GM15510 (cell line): ENCODE results near the gene GNAI3.

Source experiments
- POLR2A ChIP-seq: IDR thresholded peaks from 3 replicates; pipeline ENCODE4 v1.6.1; 2011; ENCODE audit warnings: borderline replicate concordance; ENCODE audit not compliant: insufficient read length; ENCODE audit errors: extremely low read depth

GNAI3 gene

GRCh38 chr1:109548321-109549267 lies at the start of gene GNAI3:
TSS of gene GNAI3 (plus strand) at chr1:109548615. CDS start at chr1:109548721, 106 bp downstream.
- peak; percentile 91 for TF ChIP-seq POLR2A

- TF ChIP-seq POLR2A = no peak
Measured at GRCh38 chr1:109499081-109499480, 49.3 kb upstream of the GNAI3 start.

- TF ChIP-seq POLR2A = no peak
Measured at GRCh38 chr1:109499661-109500536, 48.5 kb upstream of the GNAI3 start.

- TF ChIP-seq POLR2A = no peak
Measured at GRCh38 chr1:109500941-109501381, 47.5 kb upstream of the GNAI3 start.

GRCh38 chr1:109501644-109502363 lies 46.6 kb upstream of the GNAI3 start:
- no peak for TF ChIP-seq POLR2A

- TF ChIP-seq POLR2A = no peak
Measured at GRCh38 chr1:109502364-109502851, 46.0 kb upstream of the GNAI3 start.

- TF ChIP-seq POLR2A = no peak
Measured at GRCh38 chr1:109503935-109504334, 44.5 kb upstream of the GNAI3 start.

GRCh38 chr1:109504974-109505373 lies 43.4 kb upstream of the GNAI3 start:
- TF ChIP-seq POLR2A = no peak

GRCh38 chr1:109508001-109508872 lies 40.2 kb upstream of the GNAI3 start:
- no peak for TF ChIP-seq POLR2A

GRCh38 chr1:109508873-109509175 lies 39.6 kb upstream of the GNAI3 start:
- no peak for TF ChIP-seq POLR2A

- TF ChIP-seq POLR2A = no peak
Measured at GRCh38 chr1:109509176-109510134, 39.0 kb upstream of the GNAI3 start, which contains the start of gene AMIGO1. TSS of gene AMIGO1 (minus strand) at chr1:109509727. CDS start at chr1:109508912, 815 bp downstream.

- no peak for TF ChIP-seq POLR2A
Measured at GRCh38 chr1:109513110-109513710, 35.2 kb upstream of the GNAI3 start.
